NCI-H1105 (cell line): ENCODE results near the gene LDLRAD3.

ENCODE experiments used
- DNase-seq: peaks from one replicate; lab custom pipeline; 2025; lab: John Stamatoyannopoulos, UW

The LDLRAD3 gene

DNA sequence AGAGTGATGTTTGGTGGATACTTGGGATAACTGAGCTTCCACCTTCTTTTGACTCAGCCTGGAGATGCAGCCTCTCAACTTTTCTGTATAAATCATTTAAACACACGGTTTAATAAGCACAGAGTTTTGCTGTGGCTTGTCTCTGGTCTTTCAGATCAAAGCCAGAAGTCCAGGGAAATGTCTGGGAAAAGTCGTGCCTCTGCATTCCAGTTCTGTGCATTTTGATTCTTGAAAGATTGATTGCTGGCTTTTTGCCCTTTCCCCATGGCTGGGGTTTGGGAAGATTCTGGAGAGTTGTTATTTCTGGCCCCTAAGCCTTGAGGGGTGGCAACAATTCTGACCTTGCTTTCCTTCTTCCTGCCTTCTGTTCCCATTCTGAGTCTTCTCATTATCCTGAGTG lies 191.2 kb downstream of the LDLRAD3 start:
- no peak for DNase-seq

- DNase-seq = no peak
Measured at GRCh38 chr11:36139767-36140166, 195.9 kb downstream of the LDLRAD3 start.

GRCh38 chr11:36141196-36141953 lies 197.5 kb downstream of the LDLRAD3 start:
- peak; percentile 71 for DNase-seq

DNA sequence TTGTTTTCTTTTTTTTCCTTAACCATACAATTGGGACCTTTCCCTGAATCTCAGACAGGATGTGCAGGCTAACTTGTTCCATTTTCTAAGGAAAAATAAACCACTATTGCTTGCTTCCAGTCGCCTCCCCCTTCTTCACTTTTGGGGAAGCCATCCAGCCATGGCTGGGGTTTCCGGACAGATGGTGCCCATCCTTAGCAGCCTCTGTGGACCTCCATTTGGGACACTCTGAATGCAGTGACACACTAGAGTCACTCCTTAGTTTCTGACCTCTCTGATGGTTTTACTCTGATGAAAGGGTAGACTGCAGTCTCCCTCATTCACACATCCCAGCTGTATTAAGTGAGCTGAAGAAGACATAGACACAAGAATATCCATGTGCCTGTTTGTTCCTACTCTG lies 198.1 kb downstream of the LDLRAD3 start:
- no peak for DNase-seq

GRCh38 chr11:36142439-36142838 lies 198.6 kb downstream of the LDLRAD3 start:
- DNase-seq = no peak

- DNase-seq = no peak
Measured at GRCh38 chr11:36142879-36143278, 199.0 kb downstream of the LDLRAD3 start.

GRCh38 chr11:36146437-36146836 lies 202.6 kb downstream of the LDLRAD3 start:
- DNase-seq = no peak

GRCh38 chr11:36147491-36147890 lies 203.6 kb downstream of the LDLRAD3 start:
- no peak for DNase-seq

DNA sequence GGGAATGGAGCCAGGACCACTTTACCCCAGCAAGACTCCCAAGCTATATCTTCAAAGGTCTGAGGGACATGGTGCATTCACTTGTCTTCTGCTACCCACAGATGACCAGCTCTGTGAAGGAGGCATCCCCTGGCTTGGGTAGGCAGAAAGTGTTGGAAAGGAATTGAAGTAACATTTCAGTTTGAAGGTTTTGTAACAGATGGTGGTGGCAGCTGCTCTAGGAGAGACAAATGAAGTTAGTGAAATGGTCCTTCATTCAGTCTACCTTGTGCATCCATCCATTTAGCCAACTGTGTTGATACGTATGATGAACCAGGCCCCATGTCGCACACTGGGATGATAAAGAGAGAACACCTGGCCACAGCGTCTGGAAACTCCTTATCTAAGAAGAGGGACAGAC lies 204.8 kb downstream of the LDLRAD3 start:
- DNase-seq = no peak

DNA sequence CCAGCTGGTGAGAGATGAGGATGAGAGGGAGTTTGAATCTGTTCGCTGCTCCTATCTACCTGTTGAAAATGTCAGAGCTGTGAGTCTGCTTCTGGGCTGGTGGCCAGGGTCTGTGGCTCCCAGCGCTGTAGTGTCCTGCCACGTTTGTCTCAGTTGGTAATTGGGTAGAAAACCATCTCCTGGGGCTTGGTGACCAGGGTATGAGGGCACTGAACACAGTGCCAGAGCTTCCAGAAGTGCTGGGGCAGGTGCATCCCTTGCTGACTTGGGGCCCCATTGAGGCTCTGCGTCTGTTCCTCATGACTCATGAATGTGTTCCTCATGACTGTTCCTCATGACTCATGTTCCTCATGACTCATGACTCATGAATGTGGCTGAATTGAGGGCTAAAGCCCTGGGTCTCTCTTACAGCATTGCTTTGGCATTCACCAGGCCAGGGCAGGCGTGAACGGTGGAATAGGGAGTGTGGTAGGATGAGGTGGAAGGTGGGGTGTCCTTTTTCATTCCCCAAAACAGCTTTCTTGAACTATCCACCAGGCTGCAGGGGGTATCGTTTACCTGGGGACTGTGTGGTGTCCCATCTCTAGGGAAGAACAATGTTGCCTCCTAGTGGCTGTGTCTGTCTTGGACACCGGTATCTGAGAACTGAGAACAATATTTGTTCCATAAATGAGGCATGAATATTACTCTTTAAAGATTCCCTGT lies 205.8 kb downstream of the LDLRAD3 start:
- no peak for DNase-seq

GRCh38 chr11:36150986-36151385 lies 207.1 kb downstream of the LDLRAD3 start:
- no peak for DNase-seq

- DNase-seq = no peak
Measured at GRCh38 chr11:36151933-36152580, 208.2 kb downstream of the LDLRAD3 start.

GRCh38 chr11:36153551-36153950 lies 209.7 kb downstream of the LDLRAD3 start:
- no peak for DNase-seq

- DNase-seq = no peak
Measured at GRCh38 chr11:36155124-36155561, 211.3 kb downstream of the LDLRAD3 start.

- no peak for DNase-seq
Measured at GRCh38 chr11:36155770-36156160, 211.9 kb downstream of the LDLRAD3 start.

DNA sequence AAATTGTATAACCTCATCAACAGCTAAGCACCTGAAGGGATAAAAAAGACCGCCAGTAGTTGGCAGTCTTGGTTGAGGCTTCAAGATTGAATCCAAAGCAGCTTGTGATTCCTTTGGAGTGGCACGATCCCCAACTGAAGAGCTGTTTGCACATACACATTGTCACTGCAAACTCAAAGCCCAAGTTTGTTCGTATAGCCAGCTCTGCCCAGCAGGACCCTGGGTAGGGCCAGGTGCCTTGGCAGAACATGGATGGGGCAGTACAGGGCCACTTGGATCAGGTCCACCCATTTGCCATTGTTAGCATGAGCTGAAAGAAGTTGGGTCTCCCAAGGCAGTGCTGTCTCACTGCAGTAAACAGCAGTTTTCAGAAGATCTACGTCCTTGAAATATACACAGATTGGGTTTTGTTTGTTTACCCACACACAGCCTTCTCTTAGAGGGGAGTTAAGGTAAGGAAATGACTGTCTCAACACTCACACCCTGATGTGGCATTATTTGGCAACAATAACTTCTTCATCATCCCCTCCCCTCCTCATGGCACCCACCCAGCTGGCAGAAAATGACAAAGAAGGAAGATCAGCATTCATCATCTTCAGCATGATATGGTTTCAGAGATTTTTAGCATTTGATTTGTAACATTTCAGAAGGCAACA lies 212.4 kb downstream of the LDLRAD3 start:
- no peak for DNase-seq

DNA sequence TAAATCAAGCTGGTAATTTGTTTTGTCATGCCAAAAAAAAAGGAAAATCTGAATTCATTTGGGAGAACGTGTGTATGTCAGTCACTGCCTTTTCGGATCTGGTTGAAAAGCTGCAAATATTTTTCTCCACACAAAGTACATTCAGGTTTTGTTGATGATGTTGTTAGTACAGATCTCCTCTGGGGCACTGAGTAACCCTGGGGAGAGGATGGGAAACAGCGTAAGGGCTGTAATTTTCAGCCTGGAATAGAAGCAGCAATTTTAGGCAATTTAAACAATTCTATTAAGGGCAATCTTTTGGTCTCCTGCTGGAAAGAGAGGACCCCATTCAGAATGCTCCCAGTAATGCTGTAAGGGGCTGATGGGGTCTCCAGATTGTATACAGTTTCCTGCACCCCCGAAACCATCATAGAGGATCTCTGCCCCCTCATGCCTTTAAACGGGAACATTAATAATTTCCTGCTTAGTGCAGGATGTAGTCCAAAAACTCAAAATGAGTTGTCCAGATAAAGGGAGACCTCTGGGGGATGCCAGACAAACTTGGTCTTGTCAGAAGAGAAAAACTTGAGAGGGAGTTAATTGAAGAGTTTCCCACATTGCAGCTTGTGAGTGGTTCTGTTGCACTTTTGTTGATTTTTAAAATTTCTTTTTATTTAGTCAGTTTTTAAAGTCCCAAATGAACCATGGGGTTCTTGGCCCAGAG lies 213.1 kb downstream of the LDLRAD3 start:
- DNase-seq = no peak

- DNase-seq = no peak
Measured at GRCh38 chr11:36160091-36160490, 216.2 kb downstream of the LDLRAD3 start.

DNA sequence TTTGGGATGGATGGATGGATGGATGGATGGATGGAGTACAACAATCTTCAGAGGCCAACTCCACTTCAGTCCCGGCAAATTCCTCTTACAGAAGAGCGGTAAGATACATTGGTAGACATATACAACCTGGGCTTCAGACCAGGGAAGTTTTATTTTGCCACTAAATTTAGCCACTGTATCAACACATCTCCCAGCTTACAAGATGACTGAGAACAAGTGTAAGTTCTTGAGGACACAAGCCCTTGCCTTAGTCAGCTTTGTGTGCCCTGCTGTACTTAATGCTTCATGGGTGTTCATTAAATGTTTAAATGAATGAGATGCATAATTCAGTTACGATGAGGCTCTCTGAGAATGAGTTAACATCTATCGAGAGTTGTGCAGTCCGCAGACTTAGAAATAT lies 217.7 kb downstream of the LDLRAD3 start:
- no peak for DNase-seq

DNA sequence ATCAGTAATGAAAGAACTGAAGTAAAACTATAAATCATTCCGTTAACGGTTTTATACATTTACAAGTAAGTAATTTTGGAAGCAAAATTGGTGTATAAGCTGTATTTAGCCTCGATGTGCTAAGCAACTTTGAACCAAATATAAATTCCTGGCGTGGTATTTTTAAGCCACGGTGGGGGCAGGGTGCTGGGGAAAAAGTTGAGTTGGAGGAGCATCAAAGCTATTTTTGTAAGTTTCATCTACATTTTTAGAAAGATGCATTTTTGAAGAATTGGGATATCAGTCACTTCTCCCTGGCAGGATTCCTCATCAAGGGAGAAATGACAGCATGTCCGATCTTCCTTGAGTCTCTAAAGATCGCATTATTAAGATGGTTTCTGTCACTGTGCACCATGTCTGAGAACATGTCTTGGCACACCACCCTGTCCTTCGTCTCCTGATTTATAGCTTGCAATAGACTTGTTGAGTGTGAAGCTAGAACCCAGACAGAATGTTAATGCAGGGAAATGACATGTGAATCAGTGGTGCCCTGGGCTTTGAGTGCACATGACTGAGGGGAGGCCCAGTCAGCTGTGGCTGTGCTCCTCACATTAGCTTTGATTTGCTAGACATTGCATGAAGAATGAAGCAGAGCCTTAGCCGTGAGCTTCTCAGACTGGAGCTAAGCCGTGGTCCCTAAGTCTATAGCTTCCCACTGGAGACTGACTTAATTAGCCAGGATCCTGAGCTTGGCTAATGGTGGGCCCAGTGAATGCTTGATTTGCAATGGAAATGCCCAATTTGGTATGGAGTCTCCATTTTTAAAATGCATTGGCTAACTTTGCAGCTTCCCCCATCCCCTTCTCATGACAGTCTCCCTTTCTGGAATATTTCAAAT lies 218.4 kb downstream of the LDLRAD3 start:
- no peak for DNase-seq

GRCh38 chr11:36162883-36163434 lies 219.1 kb downstream of the LDLRAD3 start:
- peak; percentile 66 for DNase-seq
